ACC112 (cell line): Measurements from ENCODE around the gene BCL2L2.

Experiments used
- H2AFZ ChIP-seq: fragments of 200-600 bp; sonication (generic); one replicate; pipeline ENCODE4 v1.6.0; 2017; ENCODE audit warnings: antibody characterized with exemption, low read length; ENCODE audit not compliant: unreplicated experiment
- H3K27ac ChIP-seq: fragments of 200-600 bp; sonication (generic); 2 replicates; pipeline ENCODE4 v1.5.1; 2014; ENCODE audit warnings: low read depth, mild to moderate bottlenecking, antibody characterized with exemption, low read length, moderate library complexity
- H3K27me3 ChIP-seq: fragments of 200-600 bp; sonication (generic); 2 replicates; pipeline ENCODE4 v1.6.1; 2014; ENCODE audit warnings: mild to moderate bottlenecking, antibody characterized with exemption, low read length, moderate library complexity, mixed read lengths; ENCODE audit not compliant: insufficient read depth
- H3K36me3 ChIP-seq: fragments of 200-600 bp; sonication (generic); 2 replicates; pipeline ENCODE4 v1.6.1; 2016; ENCODE audit warnings: mild to moderate bottlenecking, antibody characterized with exemption, low read length, moderate library complexity, mixed read lengths; ENCODE audit not compliant: insufficient read depth
- H3K4me1 ChIP-seq: fragments of 200-600 bp; sonication (generic); one replicate; pipeline ENCODE4 v1.6.1; 2016; ENCODE audit warnings: low read length, mixed read lengths; ENCODE audit not compliant: insufficient read depth, unreplicated experiment, control insufficient read depth
- H3K4me3 ChIP-seq: fragments of 200-600 bp; sonication (generic); 2 replicates; pipeline ENCODE4 v1.5.1; 2014; ENCODE audit warnings: mild to moderate bottlenecking, low read depth, low read length
- H3K79me2 ChIP-seq: fragments of 200-600 bp; sonication (generic); one replicate; pipeline ENCODE4 v1.6.0; 2016; ENCODE audit warnings: low read length; ENCODE audit not compliant: control insufficient read depth, unreplicated experiment, insufficient read depth

The BCL2L2 gene

DNA sequence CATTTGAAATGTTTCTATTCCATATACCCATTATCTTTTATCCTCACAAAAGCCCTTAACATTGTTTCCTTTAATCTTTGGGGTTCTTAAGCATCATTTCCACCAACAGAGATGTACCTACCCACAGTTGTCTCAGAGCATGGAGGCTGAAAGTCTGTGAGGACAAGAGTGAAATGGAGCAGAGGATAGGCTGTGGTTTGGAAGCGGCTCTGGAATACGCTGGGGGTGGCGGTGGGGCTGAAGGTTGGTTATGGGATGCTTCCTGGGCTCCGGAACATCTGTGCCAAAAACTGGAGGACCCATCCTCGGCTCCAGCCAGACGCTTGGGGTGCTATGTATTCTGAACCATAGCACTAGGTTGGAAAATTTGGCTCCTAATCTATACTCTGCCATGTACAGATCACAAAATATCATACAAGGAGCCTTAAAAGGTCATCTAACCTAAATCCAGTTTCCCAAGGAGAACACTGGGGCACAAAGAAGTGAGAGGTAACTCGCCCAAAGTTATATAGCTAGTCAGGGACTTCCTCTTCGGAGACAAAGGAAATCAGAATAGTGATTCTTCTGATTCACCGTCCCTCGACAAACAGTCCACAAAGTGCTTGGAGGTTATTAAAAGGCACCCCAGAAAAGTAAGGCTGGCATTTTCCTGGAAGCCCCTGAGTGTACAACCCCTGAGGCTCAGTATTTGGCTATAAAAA, 6.5 kb upstream of the BCL2L2 start:
- Histone ChIP-seq H2AFZ (peak overlapping the region; percentile 17), H3K4me3 (peak overlapping the region; percentile 92)

DNA sequence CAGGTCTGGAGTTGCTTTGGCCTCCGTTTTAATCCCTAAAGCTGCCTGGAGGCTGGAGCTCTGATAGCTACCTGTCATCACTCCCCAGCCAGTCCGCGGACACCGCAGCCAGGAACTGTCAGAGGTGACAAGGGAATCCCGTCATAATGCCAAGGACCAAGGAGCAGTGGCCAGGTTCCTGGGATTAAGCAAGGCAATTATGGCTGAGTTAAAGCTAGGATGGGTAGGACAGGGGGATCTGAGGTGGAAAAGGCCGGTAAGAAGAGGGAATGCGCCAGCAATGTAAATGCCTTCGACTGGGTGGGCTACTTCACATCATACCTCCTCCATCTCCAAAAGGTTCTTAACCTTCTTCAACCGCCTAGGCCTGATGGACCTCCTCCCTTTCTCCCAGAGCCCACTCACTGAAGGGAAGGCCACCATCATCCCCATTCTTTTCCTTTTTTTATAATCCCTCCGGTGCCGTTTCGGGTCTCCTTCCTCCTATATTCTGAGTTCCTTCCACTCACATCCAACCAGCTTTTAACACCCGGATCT, 5.9 kb upstream of the BCL2L2 start:
- no peaks in the 10 kb centered on the region for H3K36me3 ChIP-seq
- H3K27ac ChIP-seq = peak overlapping the region; percentile 98
- peaks cover 6% of the 10 kb centered on the region for H3K79me2 ChIP-seq
- no peaks in the 10 kb centered on the region for H3K27me3 ChIP-seq
- H3K4me1 ChIP-seq = peaks cover 30% of the 10 kb centered on the region
- H3K4me3 ChIP-seq = peak overlapping the region; percentile 92
- peak overlapping the region; percentile 82 for H2AFZ ChIP-seq

More for the DNA sequence above, 6.5 kb upstream of the BCL2L2 start:
- H3K27me3 ChIP-seq = no peaks in the 10 kb centered on the region
- H3K27ac ChIP-seq = peak overlapping the region; percentile 98
- H3K4me1 ChIP-seq = peaks cover 28% of the 10 kb centered on the region
- no peaks in the 10 kb centered on the region for H3K36me3 ChIP-seq
- peaks cover 6% of the 10 kb centered on the region for H3K79me2 ChIP-seq

DNA sequence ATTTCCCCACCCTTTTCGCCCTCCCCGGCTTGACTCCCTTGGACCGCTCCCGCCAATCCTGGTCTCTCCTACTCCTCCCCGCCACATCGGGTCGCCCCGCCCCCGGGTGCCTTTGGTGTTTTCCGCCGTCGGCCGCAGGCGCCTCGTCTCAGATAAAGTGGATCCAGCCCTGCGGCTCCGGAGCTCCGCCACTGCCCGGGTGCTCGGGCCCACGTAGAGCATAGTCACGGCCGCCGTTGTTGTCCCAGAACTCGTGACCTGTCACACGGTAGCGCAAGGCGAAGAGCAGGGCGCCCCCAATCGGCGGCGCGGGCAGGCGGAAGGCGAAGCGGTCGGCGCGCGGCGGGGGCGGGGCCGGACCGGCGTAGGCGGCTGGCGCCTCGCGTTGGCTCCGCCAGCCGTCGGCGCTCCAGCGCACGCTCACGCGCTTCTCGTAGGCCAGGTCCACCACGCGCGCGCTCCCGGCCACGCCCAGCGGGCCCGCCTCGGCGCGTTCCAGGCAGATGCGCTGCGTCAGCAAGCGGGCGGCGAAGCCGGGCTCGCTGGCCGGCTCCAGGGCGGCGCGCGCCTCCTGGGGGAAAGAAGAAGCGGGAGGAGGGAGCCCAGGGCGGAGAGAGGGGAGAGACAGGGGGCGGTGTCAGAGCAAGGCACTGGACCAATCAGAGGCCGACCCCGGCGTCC, 5.2 kb upstream of the BCL2L2 start:
- peaks cover 6% of the 10 kb centered on the region for H3K79me2 ChIP-seq
- H3K27me3 ChIP-seq = no peaks in the 10 kb centered on the region
- H2AFZ ChIP-seq = peak overlapping the region; percentile 53
- no peaks in the 10 kb centered on the region for H3K36me3 ChIP-seq
- H3K4me1 ChIP-seq = peaks cover 34% of the 10 kb centered on the region
- H3K27ac ChIP-seq = peak overlapping the region; percentile 98
- peak overlapping the region; percentile 95 for H3K4me3 ChIP-seq

DNA sequence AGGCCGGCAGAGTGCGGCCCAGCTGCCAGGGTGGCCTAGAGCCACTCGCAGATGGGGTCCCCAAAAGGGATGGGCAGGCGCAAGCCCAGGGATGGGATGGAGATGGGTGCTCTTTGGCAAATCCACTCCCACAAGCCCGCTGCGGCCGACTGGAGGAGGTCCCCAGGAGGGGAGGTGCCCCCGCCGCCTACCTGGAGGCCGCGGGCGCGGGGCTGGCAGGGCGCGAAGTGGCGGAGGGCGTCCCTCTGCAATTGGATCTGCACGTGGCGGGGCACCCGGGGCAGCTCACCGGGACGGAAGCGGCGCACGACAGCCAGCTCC, 4.7 kb upstream of the BCL2L2 start:
- peaks cover 34% of the 10 kb centered on the region for H3K4me1 ChIP-seq
- no peaks in the 10 kb centered on the region for H3K27me3 ChIP-seq
- no peaks in the 10 kb centered on the region for H3K36me3 ChIP-seq
- H3K79me2 ChIP-seq = peaks cover 9% of the 10 kb centered on the region
- peak overlapping the region; percentile 96 for H2AFZ ChIP-seq
- peak overlapping the region; percentile 81 for H3K27ac ChIP-seq
- peak overlapping the region; percentile 95 for H3K4me3 ChIP-seq

DNA sequence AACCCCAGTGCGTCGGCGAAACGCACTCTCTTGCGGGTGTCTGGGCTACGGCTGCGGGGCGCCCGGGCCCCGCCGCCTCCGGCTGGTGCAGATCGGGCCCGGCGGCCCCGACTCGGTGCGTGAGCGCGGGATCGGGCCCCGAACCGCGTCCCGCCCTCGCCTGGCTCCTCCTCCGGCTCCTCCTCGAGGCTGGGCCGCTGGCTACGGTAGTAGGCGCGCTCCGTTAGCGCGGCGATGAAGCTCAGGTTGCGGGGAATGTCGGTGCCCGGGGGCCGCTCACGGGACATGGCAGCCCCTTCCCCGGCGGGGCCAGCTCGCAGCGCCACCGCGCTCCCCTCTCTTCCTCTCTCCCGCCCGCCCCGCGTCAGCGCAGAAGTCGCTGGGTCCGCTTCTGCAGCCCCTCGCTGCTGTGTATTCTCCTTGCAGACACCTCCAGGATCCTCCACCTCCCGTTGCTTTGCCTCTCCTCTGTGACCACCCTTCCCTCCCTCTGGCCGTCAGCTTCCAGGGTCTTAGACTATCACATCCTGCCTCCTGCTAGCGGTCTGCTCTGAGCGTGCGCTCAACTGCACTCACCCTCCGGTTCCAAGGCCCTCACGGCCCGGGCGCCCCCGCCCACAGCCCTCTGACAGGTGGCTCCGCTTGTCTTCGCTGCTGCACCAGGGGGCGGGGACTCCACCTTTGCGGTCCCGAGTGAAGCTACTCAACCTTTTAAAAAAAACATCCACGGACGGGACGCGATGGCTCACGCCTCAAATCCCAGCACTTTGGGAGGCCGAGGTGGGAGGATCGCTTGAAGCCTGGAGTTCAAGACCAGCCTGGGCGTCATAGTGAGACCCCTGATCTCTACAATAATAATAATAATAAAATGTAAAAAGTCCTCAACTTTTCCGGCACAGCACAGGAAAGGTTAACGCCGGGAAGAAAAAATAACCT, 4.1 kb upstream of the BCL2L2 start, which contains the start of gene PPP1R3E:
Gene PPP1R3E, minus strand, starts transcription at position 570 of the 936 bp plus-strand sequence. Its CDS starts 283 bp downstream, at position 287.
- Histone ChIP-seq H3K4me3 (peak within 1 kb of the TSS; percentile 95), H2AFZ (peak within 1 kb of the TSS; percentile 96), H3K27ac (peak within 1 kb of the TSS; percentile 81), H3K27me3 (no peaks in the 10 kb centered on the region), H3K79me2 (peaks cover 15% of the 10 kb centered on the region), H3K4me1 (peaks cover 35% of the 10 kb centered on the region), H3K36me3 (no peaks in the 10 kb centered on the region)

DNA sequence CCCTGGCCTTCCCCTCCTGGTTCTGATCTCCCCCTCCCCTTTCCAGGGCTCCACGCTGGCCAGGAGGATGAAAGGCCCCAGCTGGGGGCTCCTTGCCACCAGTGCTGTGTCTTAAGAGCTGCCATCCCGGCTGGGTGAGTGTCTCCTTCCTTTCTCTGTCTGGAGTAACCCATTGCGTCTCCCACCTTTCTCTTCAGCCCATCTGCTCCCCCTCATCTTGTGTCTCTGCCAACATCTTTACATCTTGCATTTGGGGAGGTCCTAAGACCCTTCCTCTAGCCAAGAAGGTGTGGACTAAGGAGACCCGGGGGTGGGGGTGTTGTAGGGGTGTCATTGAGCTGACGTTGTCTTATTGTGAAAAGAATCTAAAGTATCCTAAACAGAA, 505 bp downstream of the BCL2L2 start:
- Histone ChIP-seq H3K27ac (peak overlapping the region; percentile 66), H3K4me3 (peak overlapping the region; percentile 94), H2AFZ (no peak overlapping the region)

DNA sequence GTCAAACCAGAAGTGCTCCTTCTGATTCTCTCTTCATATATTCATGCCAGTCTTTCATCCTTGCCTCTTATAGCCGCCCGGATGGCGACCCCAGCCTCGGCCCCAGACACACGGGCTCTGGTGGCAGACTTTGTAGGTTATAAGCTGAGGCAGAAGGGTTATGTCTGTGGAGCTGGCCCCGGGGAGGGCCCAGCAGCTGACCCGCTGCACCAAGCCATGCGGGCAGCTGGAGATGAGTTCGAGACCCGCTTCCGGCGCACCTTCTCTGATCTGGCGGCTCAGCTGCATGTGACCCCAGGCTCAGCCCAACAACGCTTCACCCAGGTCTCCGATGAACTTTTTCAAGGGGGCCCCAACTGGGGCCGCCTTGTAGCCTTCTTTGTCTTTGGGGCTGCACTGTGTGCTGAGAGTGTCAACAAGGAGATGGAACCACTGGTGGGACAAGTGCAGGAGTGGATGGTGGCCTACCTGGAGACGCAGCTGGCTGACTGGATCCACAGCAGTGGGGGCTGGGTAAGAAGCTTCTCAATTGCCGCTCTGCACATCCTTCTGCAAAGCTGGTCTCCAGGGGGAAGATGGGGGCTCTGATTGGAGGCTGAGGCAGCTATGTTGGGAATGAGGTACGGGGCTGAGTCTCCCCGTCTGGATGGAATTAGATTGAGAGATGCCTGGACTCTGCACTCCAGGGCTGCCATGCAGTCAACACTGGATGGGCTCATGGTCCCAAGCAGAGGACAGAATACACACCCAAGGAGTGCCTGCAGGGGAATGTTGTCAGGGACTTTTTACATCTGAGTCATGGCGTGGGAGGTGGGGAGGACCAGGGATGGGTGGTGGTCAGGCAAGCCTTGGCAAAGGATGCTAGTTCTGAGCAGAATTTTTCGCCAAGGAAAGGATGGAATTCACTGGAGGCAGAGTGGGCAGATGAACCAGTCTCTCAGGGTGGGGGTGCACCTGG, 1.3 kb downstream of the BCL2L2 start:
- Histone ChIP-seq H3K4me3 (peak overlapping the region; percentile 94), H3K27ac (peak overlapping the region; percentile 66), H3K36me3 (peaks cover 21% of the 10 kb centered on the region), H3K79me2 (peaks cover 59% of the 10 kb centered on the region), H3K4me1 (peaks cover 32% of the 10 kb centered on the region), H3K27me3 (no peaks in the 10 kb centered on the region), H2AFZ (no peak overlapping the region)

More for the DNA sequence above, 505 bp downstream of the BCL2L2 start:
- Histone ChIP-seq H3K4me1 (peaks cover 32% of the 10 kb centered on the region), H3K36me3 (peaks cover 15% of the 10 kb centered on the region), H3K79me2 (peaks cover 53% of the 10 kb centered on the region), H3K27me3 (no peaks in the 10 kb centered on the region)

DNA sequence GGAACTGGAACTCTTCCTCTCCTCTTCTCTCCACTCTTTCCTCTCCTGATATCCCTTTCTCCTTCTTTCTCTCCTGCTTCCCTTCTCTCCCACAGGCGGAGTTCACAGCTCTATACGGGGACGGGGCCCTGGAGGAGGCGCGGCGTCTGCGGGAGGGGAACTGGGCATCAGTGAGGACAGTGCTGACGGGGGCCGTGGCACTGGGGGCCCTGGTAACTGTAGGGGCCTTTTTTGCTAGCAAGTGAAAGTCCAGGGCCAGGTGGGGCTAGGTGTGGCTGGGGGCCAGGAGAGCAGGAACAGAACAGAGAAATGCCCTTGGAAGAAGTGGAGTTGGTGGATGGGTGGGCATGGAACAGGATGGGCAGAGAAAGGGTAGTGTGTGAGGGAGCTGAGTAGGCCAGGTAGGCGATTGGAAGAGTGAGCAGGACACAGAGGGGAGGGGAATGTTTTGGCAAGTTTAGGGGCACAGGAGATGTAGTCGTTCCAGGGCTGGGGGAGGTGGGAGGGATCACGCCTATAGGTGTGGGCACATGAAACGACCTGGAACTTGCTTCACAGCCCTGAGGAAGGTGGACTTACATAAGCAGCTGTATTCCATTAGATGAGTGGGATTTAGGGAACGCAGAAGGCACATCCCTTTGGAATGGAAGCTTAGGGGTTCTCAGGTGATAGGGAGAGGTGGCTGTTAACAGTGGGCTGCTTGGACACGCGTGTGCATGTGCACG, 2.2 kb downstream of the BCL2L2 start:
- peaks cover 64% of the 10 kb centered on the region for H3K79me2 ChIP-seq
- H2AFZ ChIP-seq = no peak overlapping the region
- H3K27me3 ChIP-seq = no peaks in the 10 kb centered on the region
- H3K4me3 ChIP-seq = peak overlapping the region; percentile 94
- H3K27ac ChIP-seq = no peak overlapping the region
- peaks cover 32% of the 10 kb centered on the region for H3K4me1 ChIP-seq
- H3K36me3 ChIP-seq = peaks cover 23% of the 10 kb centered on the region

DNA sequence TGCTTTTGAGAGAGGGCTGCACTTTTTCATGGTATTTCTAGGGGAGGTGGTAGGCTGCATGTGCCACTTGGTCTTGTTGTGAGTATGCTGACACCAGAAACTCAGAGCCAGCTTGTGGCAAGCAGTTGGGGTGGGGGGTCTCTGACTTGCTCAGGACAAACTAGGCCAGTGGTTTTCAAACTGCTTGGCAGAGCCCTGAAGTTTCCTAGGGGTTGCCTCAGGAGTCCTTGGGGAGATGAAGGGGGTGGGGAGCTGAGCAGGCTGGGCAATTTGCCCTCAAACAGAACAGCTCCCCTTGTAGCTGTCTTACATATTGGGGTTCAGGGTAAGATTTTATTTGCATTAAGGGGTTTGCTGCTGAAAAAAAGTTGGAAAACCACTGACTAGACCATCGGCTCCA, 3.9 kb downstream of the BCL2L2 start:
- no peak overlapping the region for H3K4me3 ChIP-seq
- H3K27ac ChIP-seq = no peak overlapping the region
- H3K36me3 ChIP-seq = peaks cover 26% of the 10 kb centered on the region
- no peak overlapping the region for H2AFZ ChIP-seq
- no peaks in the 10 kb centered on the region for H3K27me3 ChIP-seq
- peaks cover 34% of the 10 kb centered on the region for H3K4me1 ChIP-seq
- peaks cover 64% of the 10 kb centered on the region for H3K79me2 ChIP-seq
